ENCODE data around the gene SIX2. TPM values are rescaled to one million over a fixed set of nuclear protein-coding genes. Genes with fewer than 3 reads are reported as not detected.

SIX2 gene
- total RNA-seq, 1 donor from 2014 or later, result 0.38 TPM

GRCh38 chr2:44983836-44984604 is 25.2 kb downstream of the SIX2 start:
- no peaks in the 10 kb centered on the region for H3K4me1 ChIP-seq
- no peaks in the 10 kb centered on the region for H3K36me3 ChIP-seq
- DNase-seq (no peak), ATAC-seq (no peak)
- TF ChIP-seq, protein P1, sequence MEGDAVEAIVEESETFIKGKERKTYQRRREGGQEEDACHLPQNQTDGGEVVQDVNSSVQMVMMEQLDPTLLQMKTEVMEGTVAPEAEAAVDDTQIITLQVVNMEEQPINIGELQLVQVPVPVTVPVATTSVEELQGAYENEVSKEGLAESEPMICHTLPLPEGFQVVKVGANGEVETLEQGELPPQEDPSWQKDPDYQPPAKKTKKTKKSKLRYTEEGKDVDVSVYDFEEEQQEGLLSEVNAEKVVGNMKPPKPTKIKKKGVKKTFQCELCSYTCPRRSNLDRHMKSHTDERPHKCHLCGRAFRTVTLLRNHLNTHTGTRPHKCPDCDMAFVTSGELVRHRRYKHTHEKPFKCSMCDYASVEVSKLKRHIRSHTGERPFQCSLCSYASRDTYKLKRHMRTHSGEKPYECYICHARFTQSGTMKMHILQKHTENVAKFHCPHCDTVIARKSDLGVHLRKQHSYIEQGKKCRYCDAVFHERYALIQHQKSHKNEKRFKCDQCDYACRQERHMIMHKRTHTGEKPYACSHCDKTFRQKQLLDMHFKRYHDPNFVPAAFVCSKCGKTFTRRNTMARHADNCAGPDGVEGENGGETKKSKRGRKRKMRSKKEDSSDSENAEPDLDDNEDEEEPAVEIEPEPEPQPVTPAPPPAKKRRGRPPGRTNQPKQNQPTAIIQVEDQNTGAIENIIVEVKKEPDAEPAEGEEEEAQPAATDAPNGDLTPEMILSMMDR (IDR thresholded peaks at IDR 0.05), result no peak
- H3K9me3 ChIP-seq, result no peaks in the 10 kb centered on the region
- no peak overlapping the region for H3K27ac ChIP-seq
- no peak overlapping the region for H3K4me3 ChIP-seq
- intact Hi-C loops (cut with DNase I), result loop anchor here (10.0 kb wide), 1 partner anchor 511 kb away; no protein-coding TSS in a partner anchor
- H3K27me3 ChIP-seq (ENCODE audit: low read depth), result peaks cover 7% of the 10 kb centered on the region

- ATAC-seq (peak; percentile 68 to 80), DNase-seq (peak; percentile 79)
- TF ChIP-seq, protein P1 (IDR thresholded peaks at IDR 0.05), result peak; percentile 89
- Histone ChIP-seq H3K36me3 (no peaks in the 10 kb centered on the region), H3K4me3 (no peak overlapping the region), H3K27me3 (ENCODE audit: low read depth) (peaks cover 11% of the 10 kb centered on the region), H3K4me1 (no peaks in the 10 kb centered on the region), H3K9me3 (no peaks in the 10 kb centered on the region), H3K27ac (no peak overlapping the region)
- intact Hi-C loops (cut with DNase I), result loop anchor here (10.0 kb wide), 1 partner anchor 513 kb away; no protein-coding TSS in a partner anchor
These were observed 27.5 kb downstream of the SIX2 start for GRCh38 chr2:44981714-44982108.

GRCh38 chr2:44980751-44981713 is 28.2 kb downstream of the SIX2 start:
- ATAC-seq (no peak), DNase-seq (no peak)
- Histone ChIP-seq H3K4me1 (no peaks in the 10 kb centered on the region), H3K4me3 (no peak overlapping the region), H3K27me3 (ENCODE audit: low read depth) (peaks cover 13% of the 10 kb centered on the region), H3K27ac (no peak overlapping the region), H3K9me3 (no peaks in the 10 kb centered on the region), H3K36me3 (no peaks in the 10 kb centered on the region)
- intact Hi-C loops (cut with DNase I), result loop anchor here (10.0 kb wide), 1 partner anchor 514 kb away; no protein-coding TSS in a partner anchor
- TF ChIP-seq, protein P1 (IDR thresholded peaks at IDR 0.05), result no peak

DNA sequence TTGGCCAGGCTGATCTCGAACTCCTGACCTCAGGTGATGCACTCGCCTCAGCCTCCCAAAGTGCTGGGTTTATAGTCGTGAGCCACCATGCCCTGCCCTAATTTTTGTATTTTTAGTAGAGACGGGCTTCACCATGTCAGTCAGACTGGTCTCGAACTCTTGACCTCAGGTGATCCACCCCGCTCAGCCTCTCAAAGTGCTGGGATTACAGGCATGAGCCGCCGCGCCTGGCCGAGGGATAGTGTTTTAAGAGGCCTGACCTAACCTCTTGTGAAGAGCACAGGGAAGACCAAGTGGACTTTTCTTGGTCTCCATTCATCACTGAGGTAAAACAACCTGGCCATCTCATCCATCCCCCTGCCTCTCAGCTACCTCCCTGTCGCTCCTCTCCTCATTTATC is 29.7 kb downstream of the SIX2 start:
- no peak overlapping the region for H3K27ac ChIP-seq
- no peak overlapping the region for H3K4me3 ChIP-seq
- no peaks in the 10 kb centered on the region for H3K9me3 ChIP-seq
- H3K27me3 ChIP-seq (ENCODE audit: low read depth), result peaks cover 12% of the 10 kb centered on the region
- intact Hi-C loops (cut with DNase I), result no loop called here
- ATAC-seq, result no peak
- no peak for DNase-seq
- TF ChIP-seq, protein P1 (IDR thresholded peaks at IDR 0.05), result no peak
- no peaks in the 10 kb centered on the region for H3K4me1 ChIP-seq
- no peaks in the 10 kb centered on the region for H3K36me3 ChIP-seq

- Histone ChIP-seq H3K27me3 (ENCODE audit: low read depth) (peaks cover 20% of the 10 kb centered on the region), H3K4me3 (no peak overlapping the region), H3K9me3 (no peaks in the 10 kb centered on the region), H3K27ac (no peak overlapping the region), H3K36me3 (no peaks in the 10 kb centered on the region), H3K4me1 (peaks cover 7% of the 10 kb centered on the region)
- DNase-seq (no peak), ATAC-seq (no peak)
- intact Hi-C loops (cut with DNase I), result no loop called here
- TF ChIP-seq, protein P1 (IDR thresholded peaks at IDR 0.05), result no peak
These were observed 33.4 kb downstream of the SIX2 start for GRCh38 chr2:44975571-44976450.

Data from lower lobe of right lung (tissue), 2 donors.